Fibroblast of lung (primary cell): ENCODE results near the gene IRGQ. TPM values are rescaled to one million over a fixed set of nuclear protein-coding genes. Genes with fewer than 3 reads are reported as not detected.

Experiments
- DNase-seq, 2 donors: peaks; one replicate each; pipeline versions ENCODE4 v3.0.0 to v3.0.0-alpha.2; 2010; ENCODE audit warnings: low read depth in 2 of 2
- H2AFZ ChIP-seq: 2 replicates; pipeline ENCODE4 v1.5.1; 2012; ENCODE audit warnings: low read length, control low read depth, inconsistent platforms
- H3K27ac ChIP-seq: 2 replicates; pipeline ENCODE4 v1.5.1; 2011; ENCODE audit warnings: low read length, control low read depth; ENCODE audit not compliant: insufficient read depth
- H3K27me3 ChIP-seq: 2 replicates; pipeline ENCODE4 v1.5.1; 2011; ENCODE audit warnings: mild to moderate bottlenecking, low read length; ENCODE audit not compliant: control insufficient read depth, insufficient read depth
- H3K36me3 ChIP-seq: 2 replicates; pipeline ENCODE4 v1.5.1; 2011; ENCODE audit warnings: low read length; ENCODE audit not compliant: control insufficient read depth, insufficient read depth
- H3K4me1 ChIP-seq: 2 replicates; pipeline ENCODE4 v1.5.1; 2011; ENCODE audit warnings: low read length; ENCODE audit not compliant: control insufficient read depth, insufficient read depth; ENCODE audit errors: extremely low read depth
- H3K4me2 ChIP-seq: 2 replicates; pipeline ENCODE4 v1.5.1; 2011; ENCODE audit warnings: low read length, control low read depth; ENCODE audit not compliant: insufficient read depth; ENCODE audit errors: extremely low read depth
- H3K4me3 ChIP-seq, 4 experiments: fragments of 200-600 bp in 1 of 4; sonication (generic) in 1 of 4; replicated peaks in 1 of 4; 2 replicates each; pipeline ENCODE4 v1.5.1; 2011 to 2016; ENCODE audit warnings: low read length in 4 of 4, low read depth in 3 of 4, mild to moderate bottlenecking in 3 of 4, control low read depth in 2 of 4, inconsistent platforms in 1 of 4, mixed read lengths in 1 of 4; ENCODE audit not compliant: insufficient read depth in 1 of 4; ENCODE audit errors: control extremely low read depth in 1 of 4
- H3K79me2 ChIP-seq: 2 replicates; pipeline ENCODE4 v1.5.1; 2012; ENCODE audit warnings: mild to moderate bottlenecking, low read length, inconsistent platforms; ENCODE audit not compliant: control insufficient read depth, insufficient read depth
- H3K9ac ChIP-seq: 2 replicates; pipeline ENCODE4 v1.5.1; 2011; ENCODE audit warnings: mild to moderate bottlenecking, low read length, control low read depth; ENCODE audit not compliant: insufficient read depth
- H3K9me3 ChIP-seq: 2 replicates; pipeline ENCODE4 v1.5.1; 2012; ENCODE audit warnings: low read depth, low read length; ENCODE audit not compliant: control insufficient read depth, insufficient read depth
- H4K20me1 ChIP-seq: 2 replicates; pipeline ENCODE4 v1.5.1; 2011; ENCODE audit warnings: low read length; ENCODE audit not compliant: control insufficient read depth, insufficient read depth; ENCODE audit errors: extremely low read depth
- CTCF ChIP-seq, 2 donors: IDR thresholded peaks in 1 of 2; conservative IDR thresholded peaks in 1 of 2; 1 replicate in 1 of 2; 2 replicates in 1 of 2; pipeline ENCODE4 v1.5.1; 2011 to 2012; ENCODE audit warnings: low read length in 2 of 2, control low read depth in 1 of 2, inconsistent platforms in 1 of 2, low read depth in 1 of 2, mild to moderate bottlenecking in 1 of 2
- EZH2 ChIP-seq: IDR thresholded peaks from 2 replicates; pipeline ENCODE4 v1.5.1; 2012; ENCODE audit warnings: low read length, control low read depth, mild to moderate bottlenecking; ENCODE audit errors: missing control alignments
- polyA plus RNA-seq, 2 donors: library from polyadenylated mRNA; depleted of rRNA in 1 of 2; stranded (reverse) in 1 of 2; unstranded in 1 of 2; fragments of >200 nt; gene quantifications; 2 replicates each; pipeline ENCODE4 v1.2.1, GENCODE V29; 2011 to 2012; ENCODE audit warnings: missing spikeins in 1 of 2
- total RNA-seq: library from RNA; depleted of rRNA; stranded (reverse); fragments of >200 nt; gene quantifications from 2 replicates; pipeline ENCODE4 v1.2.1, GENCODE V29; 2014

The IRGQ gene
- total and polyA plus RNA-seq, 2 donors (not counting 1 experiment from before 2014, with no cell fraction given): 11.7 to 12.2 TPM

GRCh38 chr19:43546581-43546980, 49.4 kb downstream of the IRGQ start:
- Histone ChIP-seq H3K4me3 (no peak overlapping the region), H3K9me3 (no peaks in the 10 kb centered on the region), H3K4me2 (no peak overlapping the region), H2AFZ (no peak overlapping the region), H3K4me1 (no peaks in the 10 kb centered on the region), H3K9ac (no peak overlapping the region), H3K27ac (no peak overlapping the region), H3K27me3 (no peaks in the 10 kb centered on the region), H3K79me2 (no peaks in the 10 kb centered on the region), H3K36me3 (peaks cover 15% of the 10 kb centered on the region), H4K20me1 (no peaks in the 10 kb centered on the region)
- TF ChIP-seq CTCF (conservative IDR thresholded peaks at IDR 0.05 in 1 of 2, IDR thresholded peaks at IDR 0.05 in 1 of 2; ENCODE audit: low read depth in 1 of 2, low read length in 2 of 2) (no peak), EZH2 (no peak)
- DNase-seq: no peak

GRCh38 chr19:43545981-43546380, 50.0 kb downstream of the IRGQ start:
- Histone ChIP-seq H3K9me3 (no peaks in the 10 kb centered on the region), H3K9ac (no peak overlapping the region), H4K20me1 (no peaks in the 10 kb centered on the region), H3K4me1 (no peaks in the 10 kb centered on the region), H3K27ac (no peak overlapping the region), H3K36me3 (peaks cover 12% of the 10 kb centered on the region), H3K4me3 (no peak overlapping the region), H3K4me2 (no peak overlapping the region), H3K79me2 (no peaks in the 10 kb centered on the region), H2AFZ (no peak overlapping the region), H3K27me3 (no peaks in the 10 kb centered on the region)
- no peak for DNase-seq
- no peak for TF ChIP-seq EZH2
- no peak for TF ChIP-seq CTCF (conservative IDR thresholded peaks at IDR 0.05 in 1 of 2, IDR thresholded peaks at IDR 0.05 in 1 of 2; ENCODE audit: low read depth in 1 of 2, low read length in 2 of 2)

GRCh38 chr19:43545276-43545675, 50.7 kb downstream of the IRGQ start:
- Histone ChIP-seq H3K27me3 (no peaks in the 10 kb centered on the region), H3K79me2 (no peaks in the 10 kb centered on the region), H3K4me1 (no peaks in the 10 kb centered on the region), H4K20me1 (no peaks in the 10 kb centered on the region), H3K4me3 (no peak overlapping the region), H2AFZ (no peak overlapping the region), H3K4me2 (no peak overlapping the region), H3K36me3 (peaks cover 9% of the 10 kb centered on the region), H3K27ac (no peak overlapping the region), H3K9me3 (no peaks in the 10 kb centered on the region), H3K9ac (no peak overlapping the region)
- TF ChIP-seq CTCF (conservative IDR thresholded peaks at IDR 0.05 in 1 of 2, IDR thresholded peaks at IDR 0.05 in 1 of 2; ENCODE audit: low read depth in 1 of 2, low read length in 2 of 2): no peak
- no peak for DNase-seq
